H1 (cell line): ENCODE measurements around the gene DPH1. TPM values are rescaled to one million over a fixed set of nuclear protein-coding genes. Genes with fewer than 3 reads are reported as not detected.

Experiments
- CHD1 ChIP-seq: IDR thresholded peaks from 2 replicates; pipeline ENCODE4 v1.6.1; 2012; ENCODE audit warnings: low read depth, low read length, improper control_type of control experiment
- KDM5A ChIP-seq: fragments of 200-600 bp; IDR thresholded peaks from 2 replicates; pipeline ENCODE4 v1.7.1; 2012; ENCODE audit warnings: mild to moderate bottlenecking, low read length, inconsistent platforms, mixed read lengths
- MAFK ChIP-seq: IDR thresholded peaks from 2 replicates; pipeline ENCODE4 v1.6.1; 2012; ENCODE audit warnings: low read depth, mild to moderate bottlenecking, improper control_type of control experiment, low read length
- POLR2AphosphoS5 ChIP-seq: IDR thresholded peaks from 2 replicates; pipeline ENCODE4 v1.6.1; 2011; ENCODE audit warnings: low read depth, low read length
- TEAD4 ChIP-seq: IDR thresholded peaks from 2 replicates; pipeline ENCODE4 v1.6.1; 2012; ENCODE audit warnings: low read depth, low read length, inconsistent platforms, mixed read lengths
- polyA plus RNA-seq, 7 experiments: library from polyadenylated mRNA; depleted of rRNA in 3 of 7; stranded (reverse) in 5 of 7; unstranded in 2 of 7; fragments of >200 nt in 5 of 7; fragments of 200-250 nt in 2 of 7; gene quantifications; 1 replicate in 5 of 7; 2 replicates in 1 of 7; 4 replicates in 1 of 7; pipeline versions ENCODE4 v1.2.1 to v1.2.3, GENCODE V29; 2011 to 2013; ENCODE audit warnings: missing spikeins in 2 of 7, mixed read lengths in 2 of 7
- total RNA-seq: library from RNA; stranded (reverse); fragmentation: NEBNext Ultra II Directional; extraction: Animal tissue kit (Norgen Biotek cat#: 25700); gene quantifications from 2 replicates; pipeline ENCODE4 v1.2.1, GENCODE V29; 2021

DPH1 gene
- total and polyA plus RNA-seq, 2 of the 8 experiments (the other 6 are each of a cell fraction or from before 2014, with no cell fraction given), result 24.9 to 30.0 TPM

DNA sequence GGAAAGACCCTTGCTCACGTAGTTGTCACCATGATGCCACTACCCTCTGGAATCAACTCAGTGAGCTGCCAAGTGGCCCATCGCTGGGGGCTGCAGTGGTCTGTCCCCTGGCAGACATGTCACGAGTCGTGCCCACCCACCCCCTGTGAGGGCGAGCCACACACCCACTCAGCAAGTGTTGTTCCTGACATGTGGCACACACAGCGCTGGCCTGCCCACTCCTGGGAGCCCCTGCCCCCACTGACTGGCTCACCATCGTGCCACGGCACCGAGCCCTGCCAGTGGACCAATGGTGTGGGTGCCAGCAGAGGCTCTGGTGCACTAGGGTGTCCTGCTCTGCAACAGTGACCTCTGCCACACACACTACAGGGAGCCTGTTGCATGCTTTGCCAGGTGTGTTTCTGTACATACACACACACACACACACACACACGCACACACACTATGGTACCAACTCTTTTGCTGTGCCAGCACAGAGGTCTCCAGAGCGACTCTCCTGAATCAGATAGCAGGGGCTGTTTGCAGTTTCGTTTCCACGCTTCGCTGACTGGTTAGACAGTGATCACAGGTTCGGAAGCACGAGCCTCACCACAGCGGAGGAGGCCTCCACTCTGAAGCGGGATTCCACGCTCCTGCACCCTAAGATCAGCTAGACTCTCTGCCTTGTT lies 12.5 kb upstream of the DPH1 start (continued):
- TF ChIP-seq MAFK (no peak), KDM5A (no peak), CHD1 (no peak), TEAD4 (no peak), POLR2AphosphoS5 (no peak)
- TF ChIP-seq, all 59 proteins: peak for 0
